ENCODE data around the gene CSKMT. TPM values are rescaled to one million over a fixed set of nuclear protein-coding genes. Genes with fewer than 3 reads are reported as not detected.

CSKMT gene
- total RNA-seq, 1 donor from 2014 or later: 21.3 TPM

DNA sequence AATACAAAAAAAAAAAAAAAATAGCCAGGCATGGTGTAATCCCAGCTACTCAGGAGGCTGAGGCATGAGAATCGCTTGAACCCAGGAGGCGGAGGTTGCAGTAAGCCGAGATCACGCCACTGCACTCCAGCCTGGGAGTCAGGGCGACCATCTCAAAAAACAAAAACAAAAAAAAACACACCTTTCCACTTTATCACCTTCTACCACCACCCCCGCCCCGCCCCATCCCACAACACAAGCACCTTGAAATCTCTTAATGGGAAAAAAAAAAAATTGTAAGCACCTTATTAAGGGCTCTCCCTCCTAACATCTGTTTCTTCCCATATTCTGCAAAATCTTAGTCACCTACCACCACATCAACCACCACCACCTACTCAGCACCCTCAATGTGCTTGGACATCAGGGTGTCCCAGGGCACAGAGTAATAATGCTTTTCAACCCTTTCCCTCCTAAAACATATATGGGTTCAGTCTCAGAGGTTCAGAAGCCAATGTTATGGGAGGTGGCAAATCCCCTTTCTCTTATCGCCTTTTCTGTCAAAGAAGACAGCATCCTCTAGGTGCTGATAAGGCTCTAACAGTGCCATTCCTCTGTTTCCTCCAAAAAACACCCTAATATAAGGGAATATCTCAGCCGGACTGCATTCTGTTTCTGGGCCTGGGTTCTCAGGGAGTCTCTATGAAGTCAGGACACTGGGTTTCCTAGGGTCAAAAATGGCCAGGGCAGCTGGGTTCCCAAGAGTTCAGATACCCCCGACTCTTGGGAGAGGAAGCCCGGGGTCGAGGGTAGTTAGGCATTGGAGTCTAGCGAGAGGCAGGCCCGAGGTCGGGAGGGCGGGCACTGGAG lies 12.7 kb upstream of the CSKMT start:
- intact Hi-C loops (cut with micrococcal nuclease): loop anchor here (2.0 kb wide), 4 partner anchors 18 to 52 kb away; partner anchors contain the start of genes EML3, MTA2, ROM1 and UBXN1

GRCh38 chr11:62654297-62654696 lies 10.8 kb upstream of the CSKMT start:
- intact Hi-C loops (cut with micrococcal nuclease): no loop called here

DNA sequence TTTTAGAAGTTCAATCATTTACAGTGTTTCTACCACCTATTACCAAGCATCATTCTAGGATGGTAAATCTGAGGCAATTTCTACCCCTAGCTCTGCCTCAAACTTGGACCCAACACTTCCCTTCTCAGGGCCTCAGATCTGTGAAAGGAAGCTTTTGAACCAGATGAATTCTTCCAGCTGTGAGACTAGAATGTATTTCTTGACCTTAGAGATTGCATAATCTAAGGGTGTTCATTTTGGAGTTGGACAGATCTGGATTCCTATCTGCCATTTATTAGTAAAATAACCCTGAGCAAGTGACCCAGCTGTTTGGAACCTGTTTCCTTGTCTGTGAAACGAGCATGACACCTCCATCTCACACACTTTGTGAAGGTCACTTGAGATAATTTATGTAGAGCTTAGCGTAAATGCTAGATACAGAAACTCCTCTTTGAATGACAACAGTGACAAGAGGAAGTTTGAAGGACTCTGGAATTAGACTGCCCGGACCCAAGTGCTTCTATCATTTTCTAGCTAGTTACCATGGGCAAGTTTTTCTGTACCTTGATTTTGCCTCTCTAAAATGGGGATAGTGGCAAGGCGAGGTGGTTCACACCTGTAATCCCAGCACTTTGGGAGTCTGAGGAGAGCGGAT lies 8.2 kb upstream of the CSKMT start:
- intact Hi-C loops (cut with micrococcal nuclease): no loop called here

DNA sequence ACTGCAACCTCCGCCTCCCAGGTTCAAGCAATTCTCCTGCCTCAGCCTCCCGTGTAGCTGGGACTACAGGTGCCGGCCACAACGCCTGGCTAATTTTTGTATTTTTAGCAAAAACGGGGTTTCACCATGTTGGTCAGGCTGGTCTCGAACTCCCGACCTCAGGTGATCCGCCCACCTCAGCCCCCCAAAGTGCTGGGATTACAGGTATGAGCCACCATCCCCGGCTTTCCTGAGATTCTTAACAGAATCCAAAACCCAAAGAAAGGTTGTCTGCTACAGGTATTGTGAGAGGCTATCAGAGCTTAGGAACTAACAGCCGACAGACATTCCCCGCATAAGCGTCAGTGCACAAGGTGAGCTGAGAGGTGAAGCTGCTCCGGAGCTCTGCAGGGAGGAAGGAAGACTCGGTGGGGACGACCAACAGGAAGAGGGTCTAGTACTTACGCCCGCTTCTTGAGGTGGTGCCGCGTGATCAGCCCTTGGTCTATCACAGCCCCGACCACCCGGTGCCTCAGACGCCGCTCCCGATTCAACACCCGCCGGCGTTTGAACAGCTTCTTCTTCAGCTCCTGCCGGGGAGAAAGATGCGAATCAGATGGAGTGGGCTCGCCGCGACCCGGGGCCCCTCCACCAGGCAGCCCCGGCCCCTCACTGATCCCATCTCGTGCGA lies 572 bp upstream of the CSKMT start:
- intact Hi-C loops (cut with micrococcal nuclease): loop anchor here (1.0 to 2.0 kb wide), 7 partner anchors 14 to 74 kb away; partner anchors contain the start of genes EML3, GANAB, HNRNPUL2 and MTA2

DNA sequence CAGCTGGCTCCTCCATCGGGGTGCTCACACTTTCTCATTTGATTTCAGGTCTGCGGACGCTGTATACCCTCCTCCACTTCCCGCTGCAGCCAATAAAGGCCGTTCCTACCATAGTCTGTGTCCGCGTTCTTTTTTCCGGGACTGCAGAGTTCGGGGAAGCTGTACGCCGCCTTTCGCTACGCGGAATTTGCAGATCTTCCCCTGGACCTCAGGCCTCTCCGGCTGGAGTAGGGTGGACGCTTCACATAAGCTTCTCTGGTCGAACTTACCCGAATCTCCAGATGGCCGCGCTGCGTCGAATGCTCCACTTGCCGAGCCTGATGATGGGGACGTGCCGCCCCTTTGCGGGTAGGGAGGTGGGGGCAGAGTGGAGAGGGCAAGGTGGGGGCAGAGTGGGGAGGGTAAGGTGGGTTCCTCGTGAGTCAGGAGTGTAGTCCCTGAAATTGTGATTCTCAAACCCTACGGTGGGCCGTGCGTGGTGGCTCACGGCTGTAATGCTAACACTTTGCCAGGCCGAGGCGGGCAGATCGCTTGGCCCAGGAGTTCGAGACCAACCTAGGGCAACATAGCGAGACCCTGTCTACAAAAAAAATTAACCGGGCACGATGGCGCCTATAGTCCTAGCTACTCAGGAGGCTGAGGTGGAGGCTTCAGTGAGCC lies 617 bp downstream of the CSKMT start:
- intact Hi-C loops (cut with micrococcal nuclease): loop anchor here (1.0 to 2.0 kb wide), 7 partner anchors 13 to 75 kb away; partner anchors contain the start of genes EML3, GANAB, HNRNPUL2 and MTA2

- intact Hi-C loops (cut with micrococcal nuclease): no loop called here
Observed at GRCh38 chr11:62666259-62666926, 1.3 kb downstream of the CSKMT start.

DNA sequence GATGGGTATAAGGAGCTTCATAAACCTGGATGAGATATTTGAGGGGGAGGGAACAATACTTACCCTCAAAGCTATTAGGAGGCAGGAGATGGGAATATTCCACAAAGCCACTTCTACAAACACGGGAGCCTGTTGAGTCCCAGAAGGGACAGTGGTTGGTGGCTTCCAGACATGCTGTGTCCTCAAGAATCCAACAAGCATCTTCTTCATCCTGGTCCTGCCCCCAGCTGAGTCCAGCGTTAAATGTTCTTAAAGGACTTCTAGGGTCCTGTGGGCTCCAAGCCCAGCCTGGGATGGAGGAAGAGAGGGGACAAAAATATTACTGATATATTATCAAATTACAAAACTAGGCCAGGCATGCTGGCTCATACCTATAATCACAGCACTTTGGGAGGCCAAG lies 2.3 kb downstream of the CSKMT start:
- intact Hi-C loops (cut with micrococcal nuclease): no loop called here

DNA sequence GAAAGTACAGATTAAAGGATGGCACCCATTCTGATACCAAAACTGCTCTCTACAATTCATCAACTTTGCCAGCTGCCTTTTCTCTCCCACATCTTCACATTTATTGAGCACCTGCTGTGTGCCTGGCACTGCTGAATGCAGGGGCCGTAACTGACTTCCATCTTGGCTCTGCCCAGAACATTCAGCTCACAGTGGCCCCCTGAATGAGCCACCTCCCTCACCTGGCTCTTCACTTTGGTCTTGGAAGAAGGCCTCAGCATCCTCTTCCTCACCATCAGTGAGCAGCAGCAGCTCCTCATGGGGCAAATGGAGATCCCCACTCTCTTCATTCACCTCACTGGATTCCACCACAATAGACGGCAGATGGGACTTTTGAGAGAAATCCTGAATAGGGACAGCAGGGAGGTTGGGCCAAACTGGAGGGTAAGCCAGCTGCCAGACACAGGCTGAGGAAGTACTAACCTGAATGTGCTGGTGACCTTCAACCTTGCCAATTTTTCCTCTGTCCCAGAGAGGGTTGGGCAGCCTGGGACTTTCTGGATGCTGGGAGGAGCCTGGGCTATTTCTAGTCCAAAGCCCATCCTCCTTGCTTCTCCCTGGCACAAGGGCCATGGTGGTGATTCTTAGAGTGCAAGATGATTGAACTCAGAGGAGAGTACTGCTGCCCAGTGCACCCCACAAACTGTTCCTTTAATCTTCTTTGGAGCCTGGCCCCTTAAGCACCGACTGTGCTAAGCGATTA lies 4.5 kb downstream of the CSKMT start:
- intact Hi-C loops (cut with micrococcal nuclease): loop anchor here (2.0 to 10.0 kb wide), 3 partner anchors 17 to 245 kb away; partner anchors contain the start of genes BSCL2, GNG3 and INTS5

- intact Hi-C loops (cut with micrococcal nuclease): loop anchor here (1.0 to 10.0 kb wide), 4 partner anchors 8 to 246 kb away; partner anchors contain the start of genes BSCL2, GNG3, INTS5 and UBXN1
Observed at GRCh38 chr11:62671236-62671607, 6.1 kb downstream of the CSKMT start.

GRCh38 chr11:62671608-62672389 lies 6.7 kb downstream of the CSKMT start, which contains the start of the genes LBHD1 and UQCC3:
Gene LBHD1, minus strand, starts transcription at chr11:62672267. Its CDS starts 2,236 bp downstream, at chr11:62670031.
Gene UQCC3, plus strand, starts transcription at chr11:62671673. Its CDS starts 73 bp downstream, at chr11:62671746.
- intact Hi-C loops (cut with micrococcal nuclease): loop anchor here (1.0 to 10.0 kb wide), 4 partner anchors 8 to 247 kb away; partner anchors contain the start of genes BSCL2, GNG3, INTS5 and UBXN1

DNA sequence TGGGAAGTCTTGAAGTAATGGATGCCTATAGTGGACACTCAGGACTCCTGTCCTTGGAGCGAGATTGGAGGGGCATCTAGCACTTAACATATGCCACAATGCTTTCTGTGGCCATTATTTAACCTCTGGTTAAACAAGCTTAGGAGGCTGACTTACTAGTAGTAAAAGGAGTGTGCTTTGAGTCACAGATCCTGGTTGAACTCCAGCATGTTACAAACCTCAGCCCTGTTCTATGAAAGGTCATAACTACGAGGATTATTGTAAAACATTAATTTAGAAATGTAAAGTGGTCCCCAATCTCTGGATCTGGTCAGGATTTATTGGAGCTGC lies 8.0 kb downstream of the CSKMT start:
- intact Hi-C loops (cut with micrococcal nuclease): loop anchor here (5.0 to 10.0 kb wide), 2 partner anchors 34 to 248 kb away; partner anchors contain the start of genes BSCL2 and GNG3

DNA sequence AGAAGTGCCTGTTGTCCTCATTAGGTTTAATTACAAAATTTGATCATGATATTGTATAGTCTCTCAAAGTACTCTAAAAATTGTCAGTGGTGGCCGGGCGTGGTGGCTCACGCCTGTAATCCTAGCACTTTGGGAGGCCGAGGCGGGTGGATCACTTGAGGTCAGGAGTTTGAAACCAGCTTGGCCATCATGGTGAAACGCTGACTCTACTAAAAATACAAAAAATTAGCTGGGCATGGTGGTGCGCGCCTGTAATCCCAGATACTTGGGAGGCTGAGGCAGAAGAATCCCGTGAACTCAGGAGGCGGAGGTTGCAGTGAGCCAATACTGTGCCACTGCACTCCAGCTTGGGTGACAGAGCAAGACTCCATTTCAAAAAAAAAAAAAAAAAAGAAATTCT lies 10.3 kb downstream of the CSKMT start:
- intact Hi-C loops (cut with micrococcal nuclease): loop anchor here (10.0 kb wide), 1 partner anchor 251 kb away; no protein-coding TSS in a partner anchor

- intact Hi-C loops (cut with micrococcal nuclease): loop anchor here (10.0 kb wide), 1 partner anchor 252 kb away; no protein-coding TSS in a partner anchor
Observed at GRCh38 chr11:62676698-62677097, 11.6 kb downstream of the CSKMT start.

- intact Hi-C loops (cut with micrococcal nuclease): loop anchor here (10.0 kb wide), 1 partner anchor 252 kb away; no protein-coding TSS in a partner anchor
Observed at GRCh38 chr11:62677156-62677555, 12.0 kb downstream of the CSKMT start.

DNA sequence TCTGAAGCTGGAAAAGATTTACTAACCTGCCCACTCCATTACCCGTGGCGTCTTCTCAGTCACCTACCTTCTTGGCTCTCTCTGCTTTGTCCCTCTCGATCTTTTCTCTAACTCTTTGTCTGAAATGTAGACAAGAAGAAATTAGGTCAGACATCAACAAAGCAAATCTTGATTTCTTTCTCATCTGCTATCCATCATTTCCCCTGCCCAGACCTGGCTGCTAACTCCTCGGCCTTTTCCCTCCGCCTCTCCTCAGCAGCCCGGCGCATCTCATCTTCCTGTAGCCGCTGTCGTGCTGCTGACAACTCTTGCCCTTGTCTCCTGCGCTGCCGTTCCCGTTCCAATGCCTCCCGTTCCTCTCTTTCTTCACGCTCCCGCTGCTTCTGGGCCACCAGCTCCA lies 12.6 kb downstream of the CSKMT start:
- intact Hi-C loops (cut with micrococcal nuclease): loop anchor here (2.0 to 10.0 kb wide), 3 partner anchors 13 to 253 kb away; partner anchors contain the start of genes C11orf98, CSKMT and INTS5

DNA sequence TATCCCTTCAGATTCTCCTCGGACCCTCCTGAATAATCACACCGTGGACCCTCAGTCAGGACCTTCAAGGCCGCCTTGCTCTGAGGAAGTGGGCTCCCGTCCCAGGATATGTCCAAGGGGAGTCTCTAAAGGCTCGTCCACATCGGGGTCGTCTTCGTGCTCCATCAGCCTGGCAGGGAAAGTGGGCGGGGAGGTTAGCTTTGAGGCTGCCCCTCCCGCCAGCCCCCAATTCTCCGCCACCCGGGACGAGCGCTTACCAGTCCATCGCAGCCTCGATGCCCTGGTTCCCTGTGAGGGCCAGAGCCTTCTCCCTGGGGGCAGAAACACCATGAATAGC lies 13.3 kb downstream of the CSKMT start:
- intact Hi-C loops (cut with micrococcal nuclease): loop anchor here (2.0 to 10.0 kb wide), 3 partner anchors 14 to 254 kb away; partner anchors contain the start of genes C11orf98, CSKMT and INTS5

- intact Hi-C loops (cut with micrococcal nuclease): loop anchor here (1.0 to 10.0 kb wide), 4 partner anchors 8 to 254 kb away; partner anchors contain the start of genes C11orf98, CSKMT, INTS5 and UQCC3
Observed at GRCh38 chr11:62678770-62679696, 13.9 kb downstream of the CSKMT start, which contains the start of gene UBXN1. Gene UBXN1, minus strand, starts transcription at chr11:62679073. Its CDS starts 150 bp downstream, at chr11:62678923.

All from T-helper 2 cell treated with Interferon-gamma antibody and Interleukin-4, amounts not matched to agents 100 ng/mL and 5 ng/mL, for 36 hours (primary cell).